Suprapubic skin (tissue), 4 donors: Measurements from ENCODE around the gene LEP.

Experiments
- POLR2A ChIP-seq, 2 donors: fragments of 450-650 bp; IDR thresholded peaks; one replicate each; pipeline ENCODE4 v1.6.1; 2017; ENCODE audit warnings: antibody characterized with exemption in 2 of 2, mild to moderate bottlenecking in 2 of 2, moderate library complexity in 2 of 2
- POLR2AphosphoS5 ChIP-seq, 3 donors: sonication (generic); formaldehyde crosslinking; IDR thresholded peaks; one replicate each; pipeline ENCODE4 v1.6.1; 2017; ENCODE audit warnings: antibody characterized with exemption in 3 of 3
- TF ChIP-seq, protein P1 (sequence below), 2 donors: fragments of 200-600 bp in 1 of 2; fragments of 450-650 bp in 1 of 2; sonication (generic) in 1 of 2; IDR thresholded peaks; one replicate each; pipeline ENCODE4 v1.5.1; 2016 to 2019; ENCODE audit warnings: antibody characterized with exemption in 2 of 2, mild to moderate bottlenecking in 1 of 2, moderate library complexity in 1 of 2

DNA sequence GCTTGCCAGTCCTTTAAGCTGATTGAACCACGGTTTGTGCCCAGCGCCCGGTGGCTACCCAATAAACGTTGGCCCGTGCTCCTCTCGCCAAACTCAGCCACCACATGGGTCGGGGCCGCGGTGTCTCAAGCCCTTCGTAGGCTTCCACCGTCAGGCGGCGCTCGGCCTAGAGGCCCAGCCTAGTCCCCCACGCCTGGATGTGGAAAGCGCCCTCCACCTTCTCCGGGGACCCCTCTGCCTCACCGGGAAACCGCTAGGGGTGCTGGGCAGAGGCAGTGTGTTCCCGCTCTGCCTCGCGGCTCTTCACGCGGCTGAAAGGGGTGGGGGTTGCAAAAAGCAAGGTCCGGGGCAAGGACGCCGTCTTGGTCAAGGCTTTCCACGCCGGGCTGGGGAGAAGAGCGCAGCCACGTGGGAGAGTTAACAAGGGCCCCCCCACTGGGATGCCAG is 29.8 kb downstream of the LEP start:
- TF ChIP-seq, protein P1, sequence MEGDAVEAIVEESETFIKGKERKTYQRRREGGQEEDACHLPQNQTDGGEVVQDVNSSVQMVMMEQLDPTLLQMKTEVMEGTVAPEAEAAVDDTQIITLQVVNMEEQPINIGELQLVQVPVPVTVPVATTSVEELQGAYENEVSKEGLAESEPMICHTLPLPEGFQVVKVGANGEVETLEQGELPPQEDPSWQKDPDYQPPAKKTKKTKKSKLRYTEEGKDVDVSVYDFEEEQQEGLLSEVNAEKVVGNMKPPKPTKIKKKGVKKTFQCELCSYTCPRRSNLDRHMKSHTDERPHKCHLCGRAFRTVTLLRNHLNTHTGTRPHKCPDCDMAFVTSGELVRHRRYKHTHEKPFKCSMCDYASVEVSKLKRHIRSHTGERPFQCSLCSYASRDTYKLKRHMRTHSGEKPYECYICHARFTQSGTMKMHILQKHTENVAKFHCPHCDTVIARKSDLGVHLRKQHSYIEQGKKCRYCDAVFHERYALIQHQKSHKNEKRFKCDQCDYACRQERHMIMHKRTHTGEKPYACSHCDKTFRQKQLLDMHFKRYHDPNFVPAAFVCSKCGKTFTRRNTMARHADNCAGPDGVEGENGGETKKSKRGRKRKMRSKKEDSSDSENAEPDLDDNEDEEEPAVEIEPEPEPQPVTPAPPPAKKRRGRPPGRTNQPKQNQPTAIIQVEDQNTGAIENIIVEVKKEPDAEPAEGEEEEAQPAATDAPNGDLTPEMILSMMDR (IDR thresholded peaks at IDR 0.05), result no peak
- TF ChIP-seq POLR2AphosphoS5 (IDR thresholded peaks at IDR 0.05) (no peak), POLR2A (IDR thresholded peaks at IDR 0.05) (no peak)
